Hepatocyte (in vitro differentiated cells): ENCODE results near the gene FAM120B.

ENCODE experiments used
- EZH2 ChIP-seq: fragments of 200-600 bp; sonication (generic); IDR thresholded peaks from 2 replicates; pipeline ENCODE4 v1.6.1; 2016; ENCODE audit warnings: antibody characterized with exemption, mild to moderate bottlenecking, borderline replicate concordance
- TF ChIP-seq, protein P1 (sequence below): fragments of 200-600 bp; sonication (generic); IDR thresholded peaks from 2 replicates; pipeline ENCODE4 v1.5.1; 2016; ENCODE audit warnings: antibody characterized with exemption, mild to moderate bottlenecking; ENCODE audit not compliant: poor library complexity

DNA sequence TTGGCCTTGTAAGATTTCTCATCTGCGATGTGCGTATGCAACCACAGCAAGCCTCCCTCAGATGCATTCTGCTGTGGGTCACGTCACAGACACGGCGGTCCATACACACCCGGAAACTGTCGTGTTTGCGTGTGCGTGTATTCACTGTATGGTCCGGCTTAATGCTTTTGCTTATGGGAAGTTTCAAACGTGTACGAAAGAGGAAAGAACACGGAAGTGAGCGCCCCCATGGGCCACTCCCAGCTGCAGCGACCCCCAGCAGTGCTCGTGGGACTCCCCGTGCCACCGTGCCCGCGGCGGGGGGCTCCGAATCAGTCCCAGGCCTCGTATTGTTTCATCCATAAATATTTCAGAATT, 25.9 kb upstream of the FAM120B start:
- no peak for TF ChIP-seq EZH2
- TF ChIP-seq, protein P1, sequence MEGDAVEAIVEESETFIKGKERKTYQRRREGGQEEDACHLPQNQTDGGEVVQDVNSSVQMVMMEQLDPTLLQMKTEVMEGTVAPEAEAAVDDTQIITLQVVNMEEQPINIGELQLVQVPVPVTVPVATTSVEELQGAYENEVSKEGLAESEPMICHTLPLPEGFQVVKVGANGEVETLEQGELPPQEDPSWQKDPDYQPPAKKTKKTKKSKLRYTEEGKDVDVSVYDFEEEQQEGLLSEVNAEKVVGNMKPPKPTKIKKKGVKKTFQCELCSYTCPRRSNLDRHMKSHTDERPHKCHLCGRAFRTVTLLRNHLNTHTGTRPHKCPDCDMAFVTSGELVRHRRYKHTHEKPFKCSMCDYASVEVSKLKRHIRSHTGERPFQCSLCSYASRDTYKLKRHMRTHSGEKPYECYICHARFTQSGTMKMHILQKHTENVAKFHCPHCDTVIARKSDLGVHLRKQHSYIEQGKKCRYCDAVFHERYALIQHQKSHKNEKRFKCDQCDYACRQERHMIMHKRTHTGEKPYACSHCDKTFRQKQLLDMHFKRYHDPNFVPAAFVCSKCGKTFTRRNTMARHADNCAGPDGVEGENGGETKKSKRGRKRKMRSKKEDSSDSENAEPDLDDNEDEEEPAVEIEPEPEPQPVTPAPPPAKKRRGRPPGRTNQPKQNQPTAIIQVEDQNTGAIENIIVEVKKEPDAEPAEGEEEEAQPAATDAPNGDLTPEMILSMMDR: no peak
